H1 (cell line): Measurements from ENCODE around the gene ADM2. TPM values are rescaled to one million over a fixed set of nuclear protein-coding genes. Genes with fewer than 3 reads are reported as not detected.

Experiments
- CHD2 ChIP-seq: IDR thresholded peaks from 2 replicates; pipeline ENCODE4 v1.6.1; 2012; ENCODE audit warnings: low read length, improper control_type of control experiment
- polyA plus RNA-seq, 7 experiments: library from polyadenylated mRNA; depleted of rRNA in 3 of 7; stranded (reverse) in 5 of 7; unstranded in 2 of 7; fragments of >200 nt in 5 of 7; fragments of 200-250 nt in 2 of 7; gene quantifications; 1 replicate in 5 of 7; 2 replicates in 1 of 7; 4 replicates in 1 of 7; pipeline versions ENCODE4 v1.2.1 to v1.2.3, GENCODE V29; 2011 to 2013; ENCODE audit warnings: missing spikeins in 2 of 7, mixed read lengths in 2 of 7
- total RNA-seq: library from RNA; stranded (reverse); fragmentation: NEBNext Ultra II Directional; extraction: Animal tissue kit (Norgen Biotek cat#: 25700); gene quantifications from 2 replicates; pipeline ENCODE4 v1.2.1, GENCODE V29; 2021
- TF ChIP-seq, protein P1 (sequence below): IDR thresholded peaks from 2 replicates; pipeline ENCODE4 v1.6.1; 2011; ENCODE audit warnings: low read length, improper control_type of control experiment

The ADM2 gene
- total and polyA plus RNA-seq, 2 of the 8 experiments (the other 6 are each of a cell fraction or from before 2014, with no cell fraction given), result 3.3 to 7.5 TPM

DNA sequence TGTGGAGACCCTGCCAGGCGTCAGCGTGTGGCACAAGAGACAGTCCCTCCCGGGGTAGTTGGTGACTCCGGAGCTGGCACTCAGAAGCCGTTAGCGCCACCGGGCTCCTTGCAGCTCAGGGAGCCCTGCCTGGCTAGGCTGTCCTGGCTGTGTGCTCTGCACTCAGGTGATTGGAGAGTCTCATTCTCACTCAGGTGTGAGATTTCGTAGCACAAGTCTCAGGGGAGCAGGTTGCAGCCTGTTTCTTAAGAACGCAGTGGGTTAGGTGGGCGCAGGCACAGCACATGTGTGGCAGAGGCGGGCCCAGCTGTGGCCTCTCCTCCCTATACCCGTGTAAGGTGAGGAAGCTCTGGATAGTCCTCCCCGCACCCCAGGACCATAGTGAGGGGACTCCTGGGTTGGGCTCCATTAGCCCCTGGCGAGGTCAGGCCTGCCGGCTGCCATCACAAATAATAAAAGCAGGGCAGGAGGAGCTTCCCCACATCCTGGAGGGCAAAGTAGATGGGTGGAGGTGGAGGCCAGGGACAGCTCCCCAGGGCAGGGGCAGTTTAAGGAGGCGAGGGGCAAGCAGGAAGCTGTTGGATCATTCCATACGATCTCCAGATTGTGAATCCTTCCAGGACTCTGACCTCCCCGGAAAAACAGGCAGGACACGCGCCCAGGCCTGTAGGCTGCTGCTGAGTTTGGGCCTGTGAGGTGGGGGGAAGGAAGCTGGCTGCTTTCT, 45.9 kb upstream of the ADM2 start (continued):
- TF ChIP-seq, protein P1, sequence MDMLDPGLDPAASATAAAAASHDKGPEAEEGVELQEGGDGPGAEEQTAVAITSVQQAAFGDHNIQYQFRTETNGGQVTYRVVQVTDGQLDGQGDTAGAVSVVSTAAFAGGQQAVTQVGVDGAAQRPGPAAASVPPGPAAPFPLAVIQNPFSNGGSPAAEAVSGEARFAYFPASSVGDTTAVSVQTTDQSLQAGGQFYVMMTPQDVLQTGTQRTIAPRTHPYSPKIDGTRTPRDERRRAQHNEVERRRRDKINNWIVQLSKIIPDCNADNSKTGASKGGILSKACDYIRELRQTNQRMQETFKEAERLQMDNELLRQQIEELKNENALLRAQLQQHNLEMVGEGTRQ, result no peak
- no peak for TF ChIP-seq CHD2
